Neural cell (in vitro differentiated cells): Measurements from ENCODE around the gene C10orf143.

ENCODE experiments used
- EP300 ChIP-seq: fragments of 450-650 bp; conservative IDR thresholded peaks from 2 replicates; pipeline ENCODE4 v1.6.1; 2014; ENCODE audit warnings: antibody characterized with exemption, mild to moderate bottlenecking, moderate library complexity; ENCODE audit not compliant: poor library complexity, severe bottlenecking
- SMC3 ChIP-seq: fragments of 450-650 bp; conservative IDR thresholded peaks from 2 replicates; pipeline ENCODE4 v1.6.1; 2014; ENCODE audit warnings: antibody characterized with exemption, mild to moderate bottlenecking, moderate library complexity; ENCODE audit not compliant: poor library complexity
- TF ChIP-seq, protein P1 (sequence below): fragments of 450-650 bp; IDR thresholded peaks from 2 replicates; pipeline ENCODE4 v1.5.1; 2014; ENCODE audit warnings: antibody characterized with exemption, mild to moderate bottlenecking, moderate library complexity; ENCODE audit not compliant: poor library complexity, severe bottlenecking

DNA sequence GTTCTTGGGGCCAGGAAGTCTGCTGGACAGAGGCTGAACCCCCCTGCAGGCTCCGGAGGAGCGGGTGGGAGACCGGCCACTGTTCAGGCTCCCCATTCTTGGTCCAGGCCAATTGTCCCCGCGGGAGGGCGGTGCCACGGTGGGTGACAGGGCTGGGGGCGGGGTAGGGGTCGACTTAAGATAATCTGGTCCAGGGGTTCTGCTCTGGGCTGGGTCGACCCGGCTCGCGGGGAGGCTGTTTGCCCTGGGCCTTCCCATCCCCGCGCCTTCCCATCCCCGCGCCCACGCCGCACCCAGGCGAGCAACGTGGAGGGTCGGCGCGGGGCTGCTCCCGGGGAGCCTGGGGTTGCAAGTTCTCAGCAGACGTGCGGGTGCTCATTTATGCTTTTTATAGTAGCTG lies 18.3 kb upstream of the C10orf143 start:
- TF ChIP-seq, protein P1, sequence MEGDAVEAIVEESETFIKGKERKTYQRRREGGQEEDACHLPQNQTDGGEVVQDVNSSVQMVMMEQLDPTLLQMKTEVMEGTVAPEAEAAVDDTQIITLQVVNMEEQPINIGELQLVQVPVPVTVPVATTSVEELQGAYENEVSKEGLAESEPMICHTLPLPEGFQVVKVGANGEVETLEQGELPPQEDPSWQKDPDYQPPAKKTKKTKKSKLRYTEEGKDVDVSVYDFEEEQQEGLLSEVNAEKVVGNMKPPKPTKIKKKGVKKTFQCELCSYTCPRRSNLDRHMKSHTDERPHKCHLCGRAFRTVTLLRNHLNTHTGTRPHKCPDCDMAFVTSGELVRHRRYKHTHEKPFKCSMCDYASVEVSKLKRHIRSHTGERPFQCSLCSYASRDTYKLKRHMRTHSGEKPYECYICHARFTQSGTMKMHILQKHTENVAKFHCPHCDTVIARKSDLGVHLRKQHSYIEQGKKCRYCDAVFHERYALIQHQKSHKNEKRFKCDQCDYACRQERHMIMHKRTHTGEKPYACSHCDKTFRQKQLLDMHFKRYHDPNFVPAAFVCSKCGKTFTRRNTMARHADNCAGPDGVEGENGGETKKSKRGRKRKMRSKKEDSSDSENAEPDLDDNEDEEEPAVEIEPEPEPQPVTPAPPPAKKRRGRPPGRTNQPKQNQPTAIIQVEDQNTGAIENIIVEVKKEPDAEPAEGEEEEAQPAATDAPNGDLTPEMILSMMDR = no peak
- TF ChIP-seq SMC3 (no peak), EP300 (no peak)
